ENCODE results near the gene MCF2L.
A peak's percentile ranks its signal among the peaks of the same experiment; 100 is the strongest.

MCF2L gene

DNA sequence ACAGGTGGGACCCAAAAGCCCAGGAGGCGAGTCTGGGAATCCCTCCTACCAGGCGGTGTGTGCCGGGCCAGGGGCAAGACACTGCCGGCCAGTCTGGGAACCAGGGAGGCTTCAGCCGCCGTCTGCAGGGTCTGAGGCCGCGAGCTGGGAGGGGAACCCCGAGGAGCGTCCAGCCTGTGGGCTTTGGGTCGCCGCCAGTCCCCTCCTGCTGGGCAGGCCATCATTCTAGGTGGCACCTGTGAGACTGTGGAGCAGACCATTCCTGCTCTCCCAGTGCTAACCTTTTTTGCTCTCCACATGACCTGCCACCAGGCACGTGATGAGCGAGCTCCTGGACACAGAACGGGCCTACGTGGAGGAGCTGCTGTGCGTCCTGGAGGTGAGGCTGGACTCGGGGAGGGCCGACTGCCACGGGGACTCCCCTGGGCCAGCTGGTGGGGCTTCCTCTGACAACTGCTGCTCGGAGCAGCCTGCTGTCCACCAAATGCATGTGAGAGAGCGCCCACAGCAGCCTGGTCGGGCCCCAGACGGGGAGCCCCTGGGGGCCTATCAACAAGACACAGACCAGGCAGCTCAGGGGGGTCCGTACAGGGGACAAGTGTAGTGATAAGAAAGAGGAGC lies 112.0 kb downstream of the MCF2L start:
- intact Hi-C loops (cut with DNase I), result no loop called here
- no peak for DNase-seq

DNA sequence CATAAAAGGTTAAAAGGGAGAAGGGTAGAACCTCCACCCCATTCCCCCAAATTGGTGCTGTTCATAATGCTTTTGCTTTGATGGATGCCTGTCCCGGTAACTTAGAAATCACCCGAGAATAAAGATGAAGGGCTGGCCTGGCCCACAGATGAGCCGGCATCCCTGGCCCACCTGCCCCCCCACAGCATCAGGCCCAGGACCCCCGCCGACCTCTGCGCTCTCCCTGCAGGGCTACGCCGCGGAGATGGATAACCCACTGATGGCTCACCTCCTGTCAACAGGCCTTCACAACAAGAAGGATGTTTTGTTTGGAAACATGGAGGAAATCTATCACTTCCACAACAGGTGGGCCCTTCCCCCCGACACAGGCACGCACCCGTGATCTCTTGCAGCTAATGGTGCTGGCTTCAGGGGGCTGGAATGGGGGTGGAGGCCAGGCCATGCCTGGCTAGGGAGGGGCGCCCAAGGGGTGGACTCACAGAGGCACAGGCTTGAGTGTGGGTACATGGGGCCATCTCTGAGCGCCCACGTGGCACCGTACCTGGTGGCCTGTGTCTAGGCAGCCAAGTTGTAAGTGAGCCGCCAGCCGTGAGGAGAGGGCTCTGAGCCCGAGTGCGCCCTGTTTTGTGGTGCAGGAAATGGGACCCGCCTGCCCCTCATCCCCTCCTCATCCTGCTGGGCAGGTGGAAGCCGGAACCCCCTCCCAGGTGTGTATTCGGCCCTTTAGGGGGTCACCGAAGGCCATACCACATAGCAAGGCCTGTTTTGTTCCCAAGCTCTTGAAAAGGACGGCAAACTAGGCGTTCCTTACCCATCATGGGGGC lies 113.4 kb downstream of the MCF2L start:
- intact Hi-C loops (cut with DNase I), result no loop called here
- no peak for DNase-seq

DNA sequence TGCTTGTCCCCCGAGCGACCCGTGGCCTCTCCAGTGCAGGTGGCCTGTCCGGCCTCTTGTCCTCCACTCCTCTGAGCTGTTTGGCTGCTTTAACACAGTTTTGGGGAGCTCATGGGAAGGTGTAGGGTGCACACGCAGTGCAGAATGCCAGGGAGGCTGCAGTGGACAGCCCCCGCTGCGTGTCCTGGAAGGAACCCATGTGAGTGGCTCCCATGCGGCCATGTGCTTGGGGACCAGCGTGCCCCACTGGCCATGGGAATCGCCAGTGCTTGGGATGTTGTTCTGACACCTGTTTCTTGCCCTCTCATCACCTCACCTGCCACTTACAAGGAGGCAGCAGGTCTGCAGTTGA lies 114.0 kb downstream of the MCF2L start:
- no peak for DNase-seq
- intact Hi-C loops (cut with DNase I), result no loop called here

DNA sequence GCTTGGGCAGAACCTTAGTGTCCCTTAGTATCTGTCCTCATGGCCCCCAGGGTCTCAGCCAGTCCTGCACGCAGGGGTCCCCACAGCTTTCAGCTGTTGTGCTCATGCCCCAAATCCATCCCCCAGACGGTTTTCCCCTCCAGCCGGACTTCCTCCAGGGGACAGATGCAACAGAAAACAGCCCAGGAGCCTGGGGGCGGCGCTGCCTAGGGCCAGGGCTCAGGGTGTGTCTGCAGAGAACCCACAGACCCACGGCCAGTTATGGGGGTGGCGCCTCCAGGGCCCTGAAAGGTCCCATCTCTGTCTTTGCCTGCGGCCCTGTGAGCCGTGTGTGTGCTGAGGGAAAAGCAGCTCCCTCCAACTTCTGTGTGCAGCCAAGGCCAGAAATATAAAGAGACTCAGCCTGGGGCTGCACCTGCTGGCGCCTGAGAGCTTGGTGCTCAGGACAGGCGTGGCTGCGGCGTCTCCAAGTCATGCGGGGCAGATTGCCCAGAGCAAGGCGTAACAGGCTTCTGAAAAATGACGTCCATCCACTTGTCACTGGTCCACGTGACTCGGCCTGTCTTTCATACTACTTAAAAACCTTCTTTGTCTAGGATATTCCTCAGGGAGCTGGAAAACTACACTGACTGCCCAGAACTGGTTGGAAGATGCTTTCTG lies 114.5 kb downstream of the MCF2L start:
- intact Hi-C loops (cut with DNase I), result no loop called here
- DNase-seq, result peak in 41 of 42 donors; percentile 50 to 90 (median 76)

DNA sequence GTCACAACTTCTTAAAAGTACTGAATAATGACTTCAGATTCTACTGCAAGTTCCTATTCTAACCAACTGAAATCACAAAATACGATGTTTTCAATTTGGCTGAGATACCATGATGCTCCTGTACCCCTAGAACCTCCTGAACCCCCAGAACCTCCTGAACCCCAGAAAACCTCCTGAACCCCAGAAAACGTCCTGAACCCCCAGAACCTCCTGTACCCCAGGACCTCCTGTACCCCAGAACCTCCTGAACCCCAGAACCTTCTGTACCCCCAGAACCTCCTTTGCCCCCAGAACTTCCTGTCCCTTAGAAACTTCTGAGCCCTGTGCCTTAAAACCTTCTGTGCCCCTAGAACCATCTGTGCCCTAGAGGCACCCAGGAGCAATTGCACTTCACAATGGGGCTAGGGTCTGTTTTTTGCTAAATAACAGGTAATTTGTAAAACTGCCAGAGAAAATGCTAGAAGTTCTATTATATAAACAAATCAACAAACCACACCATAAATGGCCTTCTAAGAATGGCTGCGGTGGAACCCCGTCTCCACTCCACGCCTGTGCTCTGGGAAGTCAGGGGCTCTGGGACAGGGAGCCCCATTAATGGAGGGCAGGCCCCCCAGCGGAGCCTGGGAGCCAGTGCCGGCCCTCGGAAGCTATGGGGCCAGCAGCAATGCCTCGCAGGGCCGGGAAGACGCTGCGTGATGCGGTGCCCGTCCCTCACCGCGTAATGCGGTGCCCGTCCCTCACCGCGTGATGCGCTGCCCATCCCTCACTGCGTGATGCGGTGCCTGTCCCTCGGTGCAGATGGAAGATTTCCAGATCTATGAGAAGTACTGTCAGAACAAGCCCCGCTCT lies 115.3 kb downstream of the MCF2L start:
- no peak for DNase-seq
- intact Hi-C loops (cut with DNase I), result no loop called here

DNA sequence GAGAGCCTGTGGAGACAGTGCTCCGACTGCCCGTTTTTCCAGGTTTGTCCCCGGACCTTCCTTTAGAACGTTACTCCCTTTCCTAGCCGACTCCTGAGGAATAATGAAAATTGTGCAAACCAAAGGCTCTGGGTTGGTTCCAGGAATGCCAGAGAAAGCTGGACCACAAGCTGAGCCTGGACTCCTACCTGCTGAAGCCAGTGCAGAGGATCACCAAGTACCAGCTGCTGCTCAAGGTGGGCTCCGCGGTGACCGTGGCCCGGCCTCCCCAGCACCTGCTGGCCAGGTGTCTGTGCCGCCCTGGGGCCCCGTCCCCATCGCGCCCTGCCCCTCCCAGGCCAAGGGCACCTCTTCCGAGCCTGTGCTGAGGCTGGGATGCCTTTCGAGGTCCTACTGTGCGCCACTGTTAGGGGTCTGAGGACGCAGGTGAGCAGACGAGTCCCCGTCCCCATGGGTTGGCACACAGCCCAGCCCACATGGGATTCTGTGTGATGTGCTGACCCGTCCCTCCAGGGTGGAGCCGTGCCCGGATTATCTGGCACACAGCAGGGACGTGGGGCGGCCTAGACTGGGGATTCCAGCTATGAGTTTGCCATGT lies 116.0 kb downstream of the MCF2L start:
- DNase-seq, result no peak
- intact Hi-C loops (cut with DNase I), result no loop called here

DNA sequence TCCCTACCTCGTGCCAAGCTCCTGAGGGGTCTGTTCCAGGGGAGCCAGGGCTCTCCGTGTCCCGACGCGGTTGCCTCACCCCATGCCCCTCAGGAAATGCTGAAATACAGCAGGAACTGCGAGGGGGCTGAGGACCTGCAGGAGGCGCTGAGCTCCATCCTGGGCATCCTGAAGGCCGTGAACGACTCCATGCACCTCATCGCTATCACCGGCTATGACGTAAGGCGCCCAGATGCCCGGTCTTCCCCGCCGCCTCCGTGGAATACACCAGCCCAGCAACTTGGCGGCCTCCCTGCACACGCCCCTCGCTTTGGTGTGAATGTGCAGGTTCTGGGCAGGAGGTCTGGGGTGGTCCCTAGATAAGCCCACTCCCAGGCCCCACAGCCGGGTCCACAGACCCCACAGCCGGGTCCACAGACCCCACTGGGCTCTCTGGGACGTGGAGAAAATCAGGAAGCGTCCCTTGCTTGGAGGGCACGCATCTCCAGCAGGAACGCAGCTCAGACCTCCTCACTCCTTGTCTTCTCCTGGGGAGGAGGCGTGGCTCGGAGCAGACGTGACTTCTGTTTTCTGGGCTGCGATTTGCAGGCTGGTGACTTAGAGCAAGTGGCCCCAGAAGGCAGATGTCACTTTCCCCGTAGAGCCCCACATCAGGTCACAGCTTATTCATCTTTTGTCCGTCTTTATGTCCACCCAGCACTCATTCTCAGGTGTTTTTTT lies 117.2 kb downstream of the MCF2L start:
- intact Hi-C loops (cut with DNase I), result no loop called here
- no peak for DNase-seq

DNA sequence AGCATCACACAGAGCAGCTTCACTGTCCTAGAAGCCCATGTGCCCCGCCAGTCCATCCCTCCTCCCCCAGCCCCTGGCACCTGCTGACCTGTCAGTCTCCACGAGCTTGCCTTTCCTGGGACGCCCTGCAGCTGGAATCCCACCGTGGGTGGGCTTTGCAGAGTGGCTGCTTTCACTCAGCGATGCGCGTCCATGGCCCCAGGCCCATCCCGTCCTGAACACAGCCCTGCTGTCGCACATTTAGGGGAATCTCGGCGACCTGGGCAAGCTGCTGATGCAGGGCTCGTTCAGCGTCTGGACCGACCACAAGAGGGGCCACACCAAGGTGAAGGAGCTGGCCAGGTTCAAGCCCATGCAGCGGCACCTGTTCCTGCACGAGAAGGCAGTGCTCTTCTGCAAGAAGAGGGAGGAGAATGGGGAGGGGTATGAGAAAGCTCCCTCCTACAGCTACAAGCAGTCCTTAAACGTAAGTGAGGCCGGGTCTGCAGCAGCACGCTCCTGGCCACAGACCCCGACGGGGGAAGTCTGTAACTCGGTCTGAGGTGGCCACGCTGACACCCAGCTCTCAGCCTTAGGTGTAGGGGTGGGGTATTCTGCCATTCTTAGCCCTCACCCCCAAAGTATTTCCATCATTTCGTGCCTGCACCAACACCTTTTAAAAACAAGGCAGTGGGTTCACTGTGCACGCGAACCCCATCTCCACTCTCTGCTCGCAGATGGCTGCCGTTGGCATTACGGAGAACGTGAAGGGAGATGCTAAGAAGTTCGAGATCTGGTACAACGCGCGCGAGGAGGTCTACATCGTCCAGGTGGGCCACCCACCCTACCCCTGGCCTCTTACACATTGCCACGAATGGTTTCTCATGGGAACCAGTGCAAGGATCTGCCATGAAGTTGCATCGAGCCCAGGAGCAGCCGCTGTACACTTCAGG lies 118.2 kb downstream of the MCF2L start:
- no peak for DNase-seq
- intact Hi-C loops (cut with DNase I), result no loop called here

DNA sequence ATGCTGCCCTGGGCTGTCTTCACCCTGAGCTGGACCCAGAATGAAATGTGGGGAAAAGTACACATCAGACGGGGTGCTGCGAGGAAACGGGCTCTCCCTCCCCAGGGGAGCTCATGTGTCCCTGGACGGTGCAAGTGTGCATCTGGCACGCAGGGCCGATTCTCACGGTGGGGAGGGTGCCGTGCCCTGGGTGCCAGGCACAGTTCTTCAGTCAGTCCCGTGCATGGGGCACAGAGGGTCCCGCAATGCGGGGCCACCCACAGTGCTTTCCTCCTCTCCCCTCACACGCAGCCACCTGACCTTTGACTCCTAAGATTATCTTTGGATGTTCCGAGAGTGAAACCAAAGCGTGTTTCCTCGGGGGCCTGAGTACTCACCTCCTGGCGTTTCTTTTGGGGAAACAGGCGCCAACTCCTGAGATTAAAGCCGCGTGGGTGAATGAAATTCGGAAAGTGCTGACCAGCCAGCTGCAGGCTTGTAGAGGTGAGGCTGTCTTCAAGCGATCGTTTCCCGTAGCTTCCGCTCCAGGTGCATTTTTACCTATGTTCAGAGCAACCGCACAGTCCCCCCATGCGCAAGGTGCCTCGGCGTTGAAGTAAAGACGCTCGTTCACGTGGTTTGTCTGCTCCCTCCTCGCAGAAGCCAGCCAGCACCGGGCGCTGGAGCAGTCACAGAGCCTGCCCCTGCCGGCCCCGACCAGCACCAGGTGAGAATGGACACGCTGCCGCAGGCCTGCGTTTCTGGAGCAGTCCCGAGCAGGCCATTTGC lies 119.1 kb downstream of the MCF2L start:
- intact Hi-C loops (cut with DNase I), result no loop called here
- DNase-seq, result peak in 3 of 42 donors; percentile 5 to 21 (median 20)

DNA sequence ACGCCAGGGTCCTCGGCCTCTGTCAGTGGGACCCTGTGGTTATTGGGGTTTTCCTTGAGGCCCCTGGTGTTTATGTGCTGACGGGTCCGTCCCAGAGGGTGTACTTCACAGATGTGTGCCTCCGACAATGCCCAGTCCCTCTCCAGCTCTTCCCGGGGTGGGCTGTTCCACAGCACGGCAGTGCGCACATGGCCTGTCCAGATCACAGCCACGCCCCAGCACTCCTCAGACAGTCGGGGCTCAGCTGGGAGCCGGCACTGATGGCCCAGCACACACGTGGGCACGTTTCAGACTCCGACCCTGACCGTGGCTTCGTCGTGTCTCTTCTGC lies 119.6 kb downstream of the MCF2L start:
- intact Hi-C loops (cut with DNase I), result no loop called here
- DNase-seq, result peak in 2 of 42 donors; percentile 25 to 27

DNA sequence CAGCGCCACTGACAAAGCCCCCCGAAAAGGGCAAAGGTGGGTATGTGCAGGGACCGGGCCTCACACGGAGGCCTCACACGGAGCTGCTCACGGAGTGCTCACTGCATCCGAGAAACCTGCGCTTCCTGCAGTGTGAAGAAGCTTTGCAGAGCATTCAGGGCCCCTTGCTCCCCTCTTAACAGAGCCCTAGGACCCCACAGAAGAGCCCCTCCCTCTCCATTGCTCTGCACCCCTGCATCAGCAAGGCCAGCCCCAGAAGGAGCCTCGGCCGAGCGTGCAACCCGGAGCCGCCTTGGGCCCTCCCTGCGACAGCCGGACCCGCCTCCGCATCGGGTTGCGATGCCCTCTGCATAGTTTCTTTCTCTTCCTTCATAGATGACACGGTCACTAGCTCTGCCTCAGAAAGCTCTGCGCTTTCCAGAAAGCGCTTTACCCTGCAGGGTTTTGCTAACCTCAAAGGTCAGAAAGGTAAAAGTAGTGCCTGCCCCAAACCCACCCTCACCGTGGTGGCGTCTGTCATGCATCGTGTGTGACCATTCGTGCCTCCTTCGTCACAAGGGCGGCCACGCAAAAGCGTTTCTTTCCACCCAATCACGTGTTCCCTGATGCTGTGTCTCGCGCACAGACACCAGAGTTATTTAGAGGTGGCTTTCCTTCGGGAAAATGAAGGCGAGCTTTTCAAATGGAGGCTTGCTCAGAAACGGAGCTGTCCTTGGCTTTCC lies 120.8 kb downstream of the MCF2L start:
- intact Hi-C loops (cut with DNase I), result no loop called here
- peak in 2 of 42 donors; percentile 5 to 23 for DNase-seq

DNA sequence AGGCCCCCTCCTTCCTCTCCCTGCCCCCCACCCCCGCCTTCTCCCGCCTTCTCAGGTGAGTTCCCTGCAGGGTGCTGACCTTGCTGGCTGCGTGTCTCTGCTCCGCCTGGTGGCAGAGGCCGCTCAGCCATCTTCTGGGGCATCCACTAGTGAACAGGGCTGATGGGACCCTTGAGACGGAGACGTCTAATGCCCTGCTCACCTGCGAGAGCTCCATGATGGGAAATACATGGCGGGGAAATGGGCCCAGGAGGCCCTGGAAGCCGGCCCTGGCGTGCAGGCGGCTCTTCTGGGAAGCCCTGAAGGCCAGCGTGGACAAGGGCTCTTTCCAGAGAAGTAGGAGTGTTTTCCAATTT lies 121.4 kb downstream of the MCF2L start:
- intact Hi-C loops (cut with DNase I), result no loop called here
- DNase-seq, result peak in 2 of 42 donors; percentile 3 to 27

DNA sequence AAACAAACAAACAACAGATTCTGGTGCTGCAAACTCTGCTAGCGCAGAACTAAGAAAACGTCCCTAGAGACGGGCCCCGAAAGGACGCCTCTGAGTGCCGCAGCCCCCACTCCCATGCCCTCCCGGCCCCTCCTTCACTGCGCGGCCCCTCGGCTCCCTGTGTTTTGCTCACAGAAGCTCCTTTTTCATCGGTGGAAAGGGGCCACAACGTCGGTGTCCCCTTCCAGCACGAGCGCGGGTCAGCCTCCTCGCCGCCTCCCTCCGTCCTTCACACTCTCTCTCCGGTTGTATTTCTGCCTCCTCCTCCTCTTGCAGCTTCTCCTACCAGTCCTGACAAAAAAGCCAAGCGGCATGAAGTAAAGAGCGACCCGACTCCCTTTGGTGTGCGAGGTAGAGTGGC lies 121.8 kb downstream of the MCF2L start:
- DNase-seq, result peak in 2 of 42 donors; percentile 0 to 21
- intact Hi-C loops (cut with DNase I), result no loop called here

DNA sequence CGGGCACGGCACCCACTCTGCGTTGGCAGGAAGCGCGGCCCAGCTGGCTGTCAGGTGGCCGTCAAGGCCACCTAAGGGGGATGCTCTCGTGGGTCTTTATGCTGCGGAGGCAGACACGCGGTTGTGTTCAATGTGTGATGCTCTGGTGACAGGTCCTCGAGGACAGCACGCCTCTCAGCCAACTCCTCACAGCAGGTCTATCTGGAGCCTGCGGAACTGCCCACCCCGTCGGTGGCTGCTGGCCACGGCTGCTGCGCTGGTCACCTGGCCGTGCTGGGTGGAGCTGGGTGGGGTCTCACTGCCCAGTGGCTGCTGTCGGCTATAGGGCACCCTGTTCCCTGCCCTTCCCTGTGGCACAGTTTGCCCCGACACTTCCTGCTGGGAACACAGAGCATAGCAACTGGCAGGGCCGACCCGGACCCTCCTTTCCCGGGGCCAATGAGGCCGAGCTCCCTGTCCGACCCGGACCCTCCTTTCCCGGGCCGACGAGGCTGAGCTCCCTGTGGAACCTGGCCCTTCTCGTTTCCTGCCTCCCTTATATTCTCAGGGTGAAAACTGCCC lies 122.3 kb downstream of the MCF2L start:
- peak in 3 of 42 donors; percentile 6 to 23 (median 21) for DNase-seq

DNA sequence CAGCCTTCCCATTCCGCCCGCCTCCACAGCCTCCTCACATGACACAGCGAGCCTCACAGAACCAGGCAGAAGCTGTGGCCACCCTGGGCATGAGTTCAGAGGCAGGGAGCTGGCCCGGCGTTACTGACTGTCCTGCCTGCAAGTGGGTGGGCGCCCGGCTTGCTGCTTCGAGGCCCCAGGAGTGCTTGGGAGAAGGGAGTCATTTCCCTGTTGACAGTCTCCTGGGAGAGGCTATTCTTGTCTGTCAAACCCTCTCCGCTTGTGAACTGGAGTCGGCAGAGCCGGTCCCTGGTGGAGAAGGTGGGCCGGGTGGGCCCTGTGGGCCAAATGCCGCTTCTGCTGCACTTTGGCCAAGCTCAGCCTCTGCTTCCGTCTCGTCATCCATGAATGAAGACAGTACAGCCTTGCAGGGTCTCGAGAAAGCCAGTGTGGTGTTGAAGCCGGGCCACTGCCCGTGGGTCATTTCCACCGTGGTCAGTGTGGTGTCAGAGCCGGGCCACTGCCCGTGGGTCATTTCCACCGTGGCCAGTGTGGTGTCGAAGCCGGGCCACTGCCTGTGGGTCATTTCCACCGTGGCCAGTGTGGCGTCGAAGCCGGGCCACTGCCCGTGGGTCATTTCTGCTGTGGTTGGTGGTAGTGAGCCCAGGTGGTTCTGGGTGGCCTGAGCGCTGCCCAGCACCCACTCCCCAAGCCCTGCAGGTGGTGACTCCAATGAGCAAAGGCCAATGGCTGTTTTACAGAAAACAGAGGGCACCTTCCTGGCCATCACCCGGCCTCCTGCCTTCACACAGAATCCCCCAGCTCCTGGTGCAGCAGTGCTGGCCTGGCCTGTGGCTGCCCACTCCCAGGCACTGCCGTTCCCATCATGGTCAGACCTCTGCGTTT lies 123.1 kb downstream of the MCF2L start:
- intact Hi-C loops (cut with DNase I), result no loop called here
- DNase-seq, result peak in 3 of 42 donors; percentile 15 to 29 (median 29)

More for the DNA sequence above, 122.3 kb downstream of the MCF2L start:
- intact Hi-C loops (cut with DNase I), result no loop called here

Measured in head of caudate nucleus (tissue), 42 donors.